Heart left ventricle (tissue), 13 donors: ENCODE measurements around the gene FSTL5.

Experiments
- CTCF ChIP-seq, 12 donors: fragments of 200-600 bp; sonication (generic) in 4 of 12; IDR thresholded peaks; one replicate each; pipeline versions ENCODE4 v1.5.0 to v1.8.0; 2018 to 2022; ENCODE audit warnings: antibody characterized with exemption in 12 of 12, mild to moderate bottlenecking in 5 of 12
- POLR2A ChIP-seq, 2 donors: fragments of 450-650 bp; IDR thresholded peaks; one replicate each; pipeline ENCODE4 v1.6.1; 2017; ENCODE audit warnings: antibody characterized with exemption in 2 of 2, mild to moderate bottlenecking in 2 of 2, moderate library complexity in 2 of 2
- donor health status: ischemic (EF 13 %, LVEDD 7.1; RV severe dilation, severe dysfunction).
- donor health status: DM: no; HTN: yes; CAD: no.
- donor health status: DM: no; HTN: no; CAD: no.
- donor health status: ischemic (EF 25% LVEDD 6.9; RV normal size, moderate dysfunction).
- donor health status: ischemic (EF 25% LVEDD 5.7; RV mildly dilated, moderate dysfunction).
- donor health status: ischemic (EF 35%, LVEDD 5.7; RV mildly dilated, moderate dysfunction).
- donor health status: nonischemic (EF 11% LVEDD 7.7; RV severe dilation, severe dysfunction).
- donor health status: DM: yes; HTN: yes; CAD: no.
- donor health status: PGD.
- donor health status: ischemic (EF 29% LVEDD 5.4; RV normal size, mild dysfunction).
- donor health status: nonischemic (EF 23%, LVEDD 6.1; RV moderate dilation, normal function).

GRCh38 chr4:161704653-161705052 lies 459.1 kb downstream of the FSTL5 start:
- TF ChIP-seq CTCF (IDR thresholded peaks at IDR 0.05) (no peak), POLR2A (IDR thresholded peaks at IDR 0.05) (no peak)
